Inflammatory macrophage treated with lipopolysaccharide for 4 hours (primary cell): ENCODE data around the gene RRP36.
"Not testable (repeated sequence)": the region's sequence is repeated elsewhere in the genome, so short reads cannot be mapped to it uniquely, and the experiment has no call there.

Experiments
- DNase-seq: peaks from one replicate; pipeline ENCODE4 v3.0.0-alpha.2; 2020

The RRP36 gene

DNA sequence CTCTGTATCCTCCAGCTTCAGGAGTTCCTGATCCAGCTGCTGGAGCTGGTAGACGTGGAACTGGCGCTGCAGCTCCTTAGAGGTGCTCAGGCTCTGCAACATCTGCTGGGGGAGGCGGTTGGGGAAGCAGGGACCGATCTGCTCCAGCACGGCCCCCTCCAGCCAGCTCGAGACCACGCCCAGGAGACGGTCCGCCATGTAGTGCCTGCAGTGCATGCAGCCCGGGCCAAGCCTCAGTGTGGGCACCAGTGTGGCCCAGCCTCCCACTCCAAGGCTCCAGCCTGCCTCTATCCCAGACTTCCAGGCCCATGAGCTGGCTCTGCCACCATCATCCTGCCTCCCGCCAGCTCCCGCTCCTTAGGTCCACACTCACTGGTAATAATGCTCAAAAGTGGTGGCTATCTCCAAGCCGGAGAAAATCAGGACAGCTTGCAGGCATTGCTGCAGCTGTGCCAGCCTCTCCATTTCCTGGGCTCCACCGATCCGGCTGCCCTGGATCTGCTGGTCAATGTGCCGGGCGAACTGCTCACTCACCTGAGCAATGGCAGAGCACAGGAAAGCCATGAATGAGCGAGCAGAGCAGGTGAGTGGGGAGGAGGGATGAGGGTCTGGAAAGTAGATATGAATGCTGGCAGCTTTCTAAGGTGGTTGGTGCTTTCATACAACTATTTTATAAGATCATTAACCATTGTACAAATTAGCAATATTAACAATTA lies 19.3 kb downstream of the RRP36 start:
- DNase-seq = no peak

DNA sequence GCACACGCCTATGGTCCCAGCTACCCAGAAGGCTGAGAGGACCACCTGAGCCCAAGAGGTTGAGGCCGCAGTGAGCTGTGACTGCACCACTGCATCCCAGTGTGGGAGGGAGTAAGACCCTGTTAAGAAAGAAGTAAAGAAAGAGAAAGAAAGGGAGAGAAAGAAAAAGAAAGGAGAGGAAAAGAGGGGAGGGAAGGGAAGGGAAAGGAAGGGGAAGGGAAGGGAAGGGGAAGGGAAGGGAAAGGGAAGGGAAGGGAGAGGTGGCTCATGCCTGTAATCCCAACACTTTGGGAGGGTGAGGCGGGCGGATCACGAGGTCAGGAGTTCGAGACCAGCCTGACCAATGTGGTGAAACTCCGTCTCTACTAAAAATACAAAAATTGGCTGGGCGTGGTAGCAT lies 20.1 kb downstream of the RRP36 start:
- not testable (repeated sequence) for DNase-seq

DNA sequence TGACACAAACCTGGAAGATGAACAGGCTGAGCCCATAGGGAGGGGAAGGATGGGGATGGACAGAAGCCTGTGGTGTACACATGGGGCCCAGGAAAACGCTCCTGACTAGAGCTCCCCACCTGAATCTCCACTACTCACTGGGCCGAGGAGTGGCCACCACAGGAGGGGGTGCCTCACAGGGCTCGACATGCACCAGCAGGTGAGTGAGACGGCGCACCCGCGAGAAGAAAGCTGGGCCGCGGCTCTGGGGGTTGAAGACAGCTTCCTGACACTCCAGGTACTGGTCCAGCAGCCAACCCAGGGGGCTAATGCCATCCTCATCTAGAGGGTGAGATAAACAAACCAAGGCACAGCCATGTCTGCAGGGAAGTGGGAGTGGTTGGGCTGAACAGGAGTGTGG lies 21.9 kb downstream of the RRP36 start:
- no peak for DNase-seq

DNA sequence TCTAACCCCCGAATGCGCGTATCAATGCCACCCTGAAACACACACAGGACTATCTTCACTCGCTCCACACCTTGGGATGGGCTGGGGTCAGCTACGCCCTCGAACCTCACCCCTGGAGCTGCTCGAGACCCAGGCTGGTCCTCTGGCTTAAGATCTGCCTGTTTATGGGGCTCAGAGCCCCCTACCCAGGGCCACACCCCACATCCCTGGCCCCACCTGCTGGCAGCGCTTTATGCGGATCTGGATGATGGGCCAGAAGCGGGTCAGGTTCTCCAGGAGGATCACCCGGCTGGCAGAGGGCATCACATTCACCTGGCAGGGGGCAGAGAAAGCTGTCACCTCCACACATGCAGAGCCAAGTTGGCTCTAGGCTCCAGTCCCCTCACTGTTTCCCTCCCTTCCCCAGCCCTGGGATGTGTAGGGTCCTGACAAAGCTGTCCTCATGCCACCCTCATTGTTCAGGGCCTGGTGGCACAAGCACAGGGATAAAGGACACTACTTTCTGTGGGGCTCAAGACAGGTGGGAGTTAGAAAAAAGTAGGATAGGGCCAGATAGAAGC lies 24.0 kb downstream of the RRP36 start:
- DNase-seq = no peak

DNA sequence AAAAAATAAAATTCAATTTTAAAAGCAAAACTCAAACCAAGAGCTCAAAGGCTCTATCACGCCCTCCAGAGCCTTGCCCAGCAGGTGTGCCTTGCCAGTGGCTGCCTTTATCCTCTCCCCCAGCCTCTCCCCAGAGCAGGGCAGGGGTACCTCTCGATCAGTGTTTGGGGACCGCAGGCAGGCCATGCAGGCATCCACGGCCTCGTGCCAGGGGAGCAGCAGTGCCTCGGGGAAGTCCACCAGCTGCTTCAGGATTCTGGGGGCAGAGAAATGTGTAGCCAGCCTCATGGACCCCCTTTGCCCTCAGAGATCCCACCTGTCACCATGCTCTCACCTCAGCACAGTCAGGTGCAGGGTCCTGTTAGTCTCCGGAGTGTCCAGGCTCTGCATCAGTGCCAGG lies 26.6 kb downstream of the RRP36 start:
- DNase-seq = no peak

DNA sequence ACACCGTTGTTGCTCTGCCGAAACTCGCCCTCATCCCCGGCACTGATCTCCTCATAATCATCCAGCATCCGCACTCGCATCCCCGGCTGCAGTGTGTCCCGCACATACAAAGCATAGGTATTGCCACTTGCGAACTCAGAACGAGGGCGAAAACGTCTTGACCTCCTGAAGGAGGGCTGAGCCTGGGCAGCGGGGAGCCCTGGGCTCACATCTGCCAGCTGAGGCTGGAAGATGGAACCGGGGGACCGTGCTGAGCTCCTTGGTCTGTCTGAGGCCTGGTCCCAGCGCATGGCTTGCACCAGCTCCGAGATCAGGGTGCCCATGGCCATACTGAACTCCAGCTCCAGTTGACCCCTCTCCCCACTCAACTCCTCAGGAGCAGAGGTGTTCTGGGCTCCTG lies 29.6 kb downstream of the RRP36 start:
- no peak for DNase-seq

DNA sequence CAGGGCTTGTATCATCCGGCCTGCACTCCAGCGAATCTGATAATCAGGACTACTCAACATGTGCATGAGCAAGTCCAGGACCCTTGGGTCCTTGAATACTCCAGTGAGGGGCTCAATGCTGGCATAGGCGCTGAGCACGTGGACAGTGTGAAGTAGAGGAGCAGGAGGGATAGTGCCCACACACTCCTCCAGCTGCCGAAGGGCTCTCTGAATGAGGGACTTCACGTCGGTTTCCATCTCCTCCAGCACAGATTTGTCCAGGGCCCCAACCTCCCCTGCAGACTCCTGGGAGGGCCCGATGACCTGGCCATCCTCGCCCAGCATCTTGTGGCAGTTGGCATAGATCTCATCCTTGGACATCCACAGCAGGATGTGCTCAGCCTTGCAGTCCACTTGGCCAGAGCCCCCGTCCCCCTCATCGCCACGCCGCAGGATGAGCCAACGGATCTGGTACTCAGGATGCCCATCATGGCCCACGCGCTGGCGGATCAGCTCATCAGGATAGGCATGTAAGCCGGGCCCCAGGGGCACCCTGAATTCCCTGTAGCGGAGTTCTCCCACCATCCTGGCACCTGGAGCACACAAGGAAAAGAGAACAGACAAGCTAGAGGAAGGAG lies 30.9 kb downstream of the RRP36 start:
- no peak for DNase-seq

DNA sequence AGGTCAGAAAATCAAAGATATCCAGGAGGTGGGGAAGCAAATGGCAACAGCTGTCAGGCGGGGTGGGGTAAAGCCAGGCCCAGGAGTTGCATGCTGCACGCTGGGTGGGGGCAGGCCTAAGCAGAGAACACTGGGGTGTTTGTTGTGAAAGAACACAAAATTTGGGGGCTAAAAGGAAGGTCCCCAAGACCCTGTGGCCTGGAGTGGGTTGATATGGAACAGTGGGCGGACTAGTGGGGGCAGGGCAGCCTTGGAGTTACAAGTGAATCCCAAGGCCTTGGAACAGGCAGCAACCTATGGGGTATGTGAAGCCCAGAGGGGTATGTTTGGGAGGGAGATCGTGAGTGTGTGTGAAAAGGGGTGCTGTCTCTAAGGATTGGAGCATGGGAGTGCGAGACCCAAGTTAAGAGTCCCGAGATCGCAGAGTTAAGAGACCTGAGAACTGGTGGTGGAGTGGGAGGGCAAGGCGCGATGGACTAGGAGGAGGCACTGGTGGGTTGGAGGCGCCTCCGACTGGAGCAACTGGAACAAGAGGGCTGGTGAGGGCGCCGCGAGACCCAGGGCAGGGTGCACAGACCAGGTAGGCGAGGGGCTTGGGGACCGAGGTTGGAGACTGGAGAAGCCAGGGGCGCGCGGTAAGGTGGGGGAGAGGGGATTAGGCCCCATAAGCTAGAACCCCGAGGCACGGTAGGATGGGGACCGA lies 31.6 kb downstream of the RRP36 start:
- DNase-seq = no peak

DNA sequence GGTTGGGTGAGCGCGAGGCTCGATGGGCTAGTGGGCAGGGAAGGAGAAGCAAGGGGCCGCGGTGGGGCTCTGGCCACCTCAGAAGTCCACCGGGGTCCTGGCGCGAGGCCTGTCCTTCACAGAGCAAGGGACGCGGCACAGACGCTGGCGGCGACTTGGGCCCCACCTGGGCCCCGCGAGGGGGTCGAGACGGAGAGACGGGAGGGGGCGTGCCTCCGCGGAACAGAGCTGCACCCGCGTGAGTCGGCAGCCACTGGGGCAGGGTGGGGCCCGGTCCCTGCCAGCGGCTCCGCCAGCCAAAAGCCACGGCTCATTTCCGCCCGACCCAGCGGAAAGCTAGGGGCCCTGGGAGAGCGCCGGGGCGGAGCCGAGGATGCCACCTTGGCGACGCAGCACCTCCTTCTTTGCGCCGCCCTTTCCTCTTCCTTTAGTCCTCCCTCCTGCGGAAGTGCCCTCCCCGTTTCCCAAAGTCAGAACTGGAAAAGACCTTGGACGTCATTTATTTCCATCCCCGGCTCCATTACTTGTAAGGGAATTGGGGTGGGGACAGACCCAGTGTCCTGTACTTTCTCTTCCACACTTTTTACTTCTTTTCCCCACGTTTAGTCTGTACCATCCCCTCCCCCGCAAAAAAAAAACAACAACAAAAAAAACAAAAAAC lies 32.3 kb downstream of the RRP36 start, which contains the start of gene CUL7:
TSS of gene CUL7 (minus strand) at position 307 of the 661 bp plus-strand sequence. CDS start 1,063 bp downstream, outside the sequence.
- DNase-seq = peak; percentile 94

DNA sequence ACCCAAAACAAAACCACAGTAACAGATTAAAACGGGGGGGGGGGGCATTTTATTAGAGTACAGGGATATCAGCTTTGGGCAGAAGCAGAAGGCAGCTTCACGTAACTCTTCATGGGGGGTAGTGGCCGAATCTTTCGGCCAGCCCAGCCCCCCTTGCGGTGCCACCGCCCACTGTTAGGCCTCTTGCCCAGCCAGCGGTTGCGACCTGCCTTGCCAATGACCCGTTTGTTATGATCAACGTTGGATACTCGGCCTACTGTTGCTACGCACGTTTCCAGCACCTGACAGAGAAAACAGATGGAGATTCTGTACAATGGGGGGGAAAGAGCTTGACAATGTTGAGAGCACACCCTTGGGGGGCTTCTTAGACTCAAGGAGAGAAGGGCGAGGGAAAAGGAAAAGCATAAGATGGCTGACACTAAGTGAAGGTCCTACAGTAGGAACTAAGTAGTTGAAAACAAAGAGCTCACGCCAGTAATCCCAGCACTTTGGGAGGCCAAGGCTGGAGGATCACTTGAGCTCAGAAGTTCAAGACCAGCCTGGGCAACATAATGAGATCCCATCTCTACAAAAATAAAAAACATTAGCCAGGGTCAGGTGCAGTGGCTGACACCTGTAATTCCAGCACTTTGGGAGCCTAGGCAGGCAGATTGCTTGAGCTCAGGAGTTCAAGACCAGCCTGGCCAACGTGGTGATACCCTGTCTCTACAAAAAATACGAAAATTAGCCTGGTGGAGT lies 33.0 kb downstream of the RRP36 start:
- DNase-seq = no peak

DNA sequence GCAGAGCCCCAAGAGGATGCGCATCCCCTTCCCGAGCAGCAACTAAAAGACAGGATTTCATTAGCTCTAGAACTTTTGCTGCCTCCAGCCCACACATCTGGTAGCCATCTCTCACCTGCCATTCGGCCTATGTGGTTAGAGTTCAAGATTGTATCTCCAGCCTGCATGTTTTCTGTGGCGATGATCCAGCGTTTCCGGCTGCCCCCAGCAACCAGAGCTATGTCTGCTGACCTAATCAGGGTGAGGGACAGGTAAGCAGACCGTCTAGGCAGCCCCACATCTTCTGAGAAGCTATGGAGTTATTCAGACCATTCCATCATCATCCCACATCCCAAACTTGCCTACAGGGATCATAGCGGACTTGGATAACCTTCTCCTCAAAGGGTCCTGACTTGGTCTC lies 34.5 kb downstream of the RRP36 start:
- DNase-seq = no peak

DNA sequence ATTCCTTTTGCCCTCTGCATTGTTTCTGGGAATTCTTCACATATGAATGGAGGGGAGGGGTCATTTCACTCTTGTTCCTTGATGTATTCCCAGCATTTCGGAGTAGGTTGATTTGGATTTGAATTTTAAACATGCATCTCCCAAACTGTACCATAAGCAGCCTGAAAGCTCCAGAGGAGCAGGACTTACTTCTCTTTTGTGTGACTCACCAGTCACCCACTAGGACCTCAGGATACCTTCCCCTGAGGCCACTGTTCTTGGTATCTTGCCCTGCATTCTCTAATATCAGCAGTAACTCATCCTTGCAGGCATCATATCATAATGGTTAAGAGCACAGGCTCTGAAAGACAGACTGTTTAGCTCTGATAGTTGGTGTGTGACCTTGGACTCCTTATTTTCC lies 37.1 kb downstream of the RRP36 start:
- peak; percentile 27 for DNase-seq

DNA sequence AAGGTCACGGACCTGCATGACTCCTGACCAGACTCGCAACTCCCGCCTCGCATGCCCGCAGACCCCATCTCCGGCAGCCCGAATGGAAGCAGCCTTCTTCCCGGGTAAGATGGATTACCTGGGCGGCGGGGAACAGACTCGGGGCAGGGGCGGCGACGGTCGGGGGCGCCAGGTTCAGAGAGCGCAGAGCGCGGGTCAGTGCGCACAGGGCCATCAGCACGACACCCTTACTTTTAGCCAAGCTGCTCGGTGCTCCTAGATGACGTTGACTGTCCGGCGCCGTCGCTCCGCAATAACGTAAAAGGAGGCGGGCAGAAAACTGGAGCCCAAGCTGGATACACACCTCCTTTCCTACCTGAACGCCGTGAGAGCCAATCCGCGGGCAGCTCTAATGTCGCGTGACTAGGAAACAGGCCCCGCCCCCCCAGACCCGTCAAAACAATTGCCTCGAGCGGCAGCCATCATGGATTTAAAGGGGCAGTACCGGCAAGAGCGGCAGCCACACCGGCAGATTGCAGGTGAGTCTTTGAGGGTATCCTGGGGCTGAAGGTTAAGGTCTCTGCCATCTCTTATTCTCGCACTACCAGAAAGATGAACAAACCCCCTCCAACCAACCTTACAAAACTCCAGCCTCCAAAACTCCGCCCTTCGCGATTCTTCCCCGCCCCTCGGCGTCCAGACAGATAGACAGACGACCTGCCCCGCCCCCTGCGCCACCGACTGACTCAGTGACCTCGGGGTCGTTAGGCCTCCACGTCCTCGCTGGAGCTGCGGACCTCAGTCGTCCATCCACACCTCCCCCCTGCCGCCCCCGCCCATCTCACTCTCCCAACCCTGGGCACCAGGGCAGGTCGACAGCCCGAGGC lies 38.0 kb downstream of the RRP36 start, which contains the start of the genes KLC4 and MRPL2:
TSS of gene KLC4 (plus strand) at position 464 of the 866 bp plus-strand sequence. CDS start 1,705 bp downstream, outside the sequence.
TSS of gene MRPL2 (minus strand) at position 267 of the 866 bp plus-strand sequence. CDS start at position 214, 53 bp downstream.
- peak; percentile 99 for DNase-seq

DNA sequence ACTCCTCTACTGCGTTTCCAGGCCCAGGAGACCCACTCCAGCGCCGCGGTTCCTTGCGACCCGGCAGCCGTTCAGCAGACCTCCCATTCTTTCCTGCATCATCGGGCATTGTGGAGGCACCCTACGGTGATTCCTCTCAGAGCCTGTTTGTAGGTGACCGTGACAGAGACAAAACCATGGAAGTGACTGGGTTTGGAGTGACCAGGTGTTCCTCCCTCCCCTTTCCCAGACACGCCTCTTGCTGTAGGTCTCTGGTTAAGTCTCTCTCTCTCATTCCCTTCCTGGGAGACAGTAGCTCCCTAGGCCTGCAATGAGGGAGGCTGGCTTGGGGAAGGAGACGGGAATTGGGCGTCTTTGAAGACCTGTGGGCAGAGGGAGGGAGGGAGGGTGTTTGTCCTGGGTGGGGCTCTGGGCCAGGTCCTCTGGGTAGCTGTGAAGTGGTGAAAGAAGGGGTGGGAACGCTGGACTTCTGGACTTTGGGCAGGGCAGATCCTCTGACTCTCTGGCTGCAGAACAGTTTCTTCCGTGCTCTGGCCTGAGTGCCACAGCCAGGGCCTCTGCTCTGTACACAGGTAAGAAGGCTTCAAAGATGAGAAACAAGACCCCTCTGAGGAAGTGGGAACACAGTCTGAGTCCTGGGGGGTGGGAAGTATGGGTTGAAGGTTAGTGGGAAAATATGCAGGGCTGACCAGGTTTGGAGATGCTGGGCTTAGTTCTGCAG lies 38.8 kb downstream of the RRP36 start:
- DNase-seq = no peak

DNA sequence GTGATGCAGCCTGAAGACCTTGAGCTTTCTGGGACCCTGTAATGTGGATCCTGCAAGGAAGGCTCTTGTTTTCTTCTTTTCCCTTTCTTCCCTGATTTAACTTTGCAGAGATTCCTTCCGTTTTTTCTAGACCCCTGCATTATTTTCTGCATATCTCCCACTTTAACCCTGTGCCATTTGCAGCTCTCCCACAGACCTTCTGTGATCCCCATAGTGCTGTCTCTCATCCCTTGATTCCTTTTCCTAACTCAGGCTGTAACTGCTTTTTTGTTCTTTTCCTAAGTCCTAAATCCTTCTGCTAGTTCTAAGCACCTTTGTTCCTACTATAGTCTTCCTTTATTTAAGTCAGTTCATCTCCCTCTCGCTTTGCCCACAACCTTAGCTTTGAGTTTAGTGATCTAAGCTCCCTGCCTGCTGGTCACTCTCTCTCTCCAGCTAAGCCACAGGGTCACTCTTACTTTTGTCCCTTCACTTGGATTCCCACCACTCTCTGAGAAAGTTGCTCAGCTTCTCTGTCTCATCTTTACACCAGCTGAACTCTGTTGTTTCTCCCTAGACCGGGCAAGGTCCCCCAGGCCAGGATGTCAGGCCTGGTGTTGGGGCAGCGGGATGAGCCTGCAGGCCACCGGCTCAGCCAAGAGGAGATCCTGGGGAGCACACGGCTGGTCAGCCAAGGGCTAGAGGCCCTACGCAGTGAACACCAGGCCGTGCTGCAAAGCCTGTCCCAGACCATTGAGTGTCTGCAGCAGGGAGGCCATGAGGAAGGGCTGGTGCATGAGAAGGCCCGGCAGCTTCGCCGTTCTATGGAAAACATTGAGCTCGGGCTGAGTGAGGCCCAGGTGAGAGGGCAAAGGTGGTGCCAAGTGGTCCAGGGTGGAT lies 39.6 kb downstream of the RRP36 start:
- no peak for DNase-seq

DNA sequence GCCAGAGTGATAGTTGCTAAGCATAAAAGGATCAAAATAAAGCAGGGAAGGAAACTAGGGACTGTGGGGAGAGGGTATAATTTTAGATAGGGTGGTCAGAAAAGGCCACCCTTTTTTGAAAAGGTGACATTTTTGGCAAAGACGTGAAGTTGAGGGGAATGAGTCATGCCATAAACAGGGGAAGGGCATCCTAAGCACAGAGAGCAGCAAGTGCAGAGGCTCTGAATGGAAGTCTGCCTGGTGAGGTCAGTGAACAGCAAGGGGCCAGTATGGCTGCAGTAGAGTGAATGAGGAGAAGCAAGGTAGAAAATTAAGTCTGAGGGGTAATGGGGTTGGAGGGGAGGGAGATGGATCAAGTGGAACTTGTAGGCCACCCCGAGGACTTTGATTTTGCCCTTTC lies 40.4 kb downstream of the RRP36 start:
- no peak for DNase-seq

DNA sequence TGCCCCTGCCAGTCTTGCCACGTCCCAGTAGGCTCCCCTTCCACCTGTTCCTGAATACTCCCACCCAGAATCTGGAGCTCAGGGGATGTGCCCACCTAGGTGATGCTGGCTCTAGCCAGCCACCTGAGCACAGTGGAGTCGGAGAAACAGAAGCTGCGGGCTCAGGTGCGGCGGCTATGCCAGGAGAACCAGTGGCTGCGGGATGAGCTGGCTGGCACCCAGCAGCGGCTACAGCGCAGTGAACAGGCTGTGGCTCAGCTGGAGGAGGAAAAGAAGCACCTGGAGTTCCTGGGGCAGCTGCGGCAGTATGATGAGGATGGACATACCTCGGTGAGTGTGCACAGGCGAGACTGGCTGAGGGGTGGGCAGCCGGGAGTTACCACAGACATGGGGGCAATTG lies 41.4 kb downstream of the RRP36 start:
- no peak for DNase-seq

DNA sequence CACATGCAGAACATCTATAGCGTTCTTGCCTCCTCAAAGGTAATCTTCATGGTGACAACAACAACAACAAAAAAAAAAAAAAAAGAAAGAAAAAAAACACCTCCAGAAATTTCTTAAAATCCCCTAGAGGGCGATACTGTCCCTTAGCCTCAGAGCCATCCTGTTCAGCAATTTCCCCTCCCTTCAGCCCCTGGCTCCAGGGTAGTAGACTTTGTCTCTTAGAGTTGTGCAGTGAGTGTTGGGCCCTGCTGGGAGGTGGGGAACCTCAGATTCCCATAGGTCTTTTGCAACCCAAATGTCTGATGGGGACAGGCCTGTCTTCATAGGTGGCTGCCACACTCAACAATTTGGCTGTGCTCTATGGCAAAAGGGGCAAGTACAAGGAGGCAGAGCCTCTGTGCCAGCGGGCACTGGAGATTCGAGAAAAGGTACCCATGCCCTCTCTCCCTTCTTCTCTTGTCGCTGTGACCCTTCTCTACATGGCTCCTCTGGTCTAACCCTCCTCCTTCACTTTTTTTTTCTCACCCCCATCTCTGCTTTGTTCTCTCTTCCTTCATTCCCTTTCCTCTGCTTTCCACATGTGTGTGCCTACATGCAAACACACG lies 48.7 kb downstream of the RRP36 start:
- peak; percentile 31 for DNase-seq
